A549 (cell line): Measurements from ENCODE around the gene DMAP1. TPM values are rescaled to one million over a fixed set of nuclear protein-coding genes. Genes with fewer than 3 reads are reported as not detected.

Experiments
- ATAC-seq, 2 experiments: fragments of 200-7000 bp in 1 of 2; fragments of >200 bp in 1 of 2; cut with Nextera tagmentation in 1 of 2; cut with Tn5 transposase in 1 of 2; 3 replicates each; pipeline versions ENCODE4 v1.8.0 to v1.9.1; 2018 to 2020; ENCODE audit warnings: mild to moderate bottlenecking in 1 of 2, moderate library complexity in 1 of 2
- CTCF ChIA-PET: fragments of 300-600 bp; sonication (Branson Sonifier 250); formaldehyde crosslinking; extraction: SDS; loops from one replicate; lab custom pipeline; 2021; ENCODE audit warnings: antibody characterized with exemption, inconsistent platforms; lab: Yijun Ruan, JAX
- POLR2A ChIA-PET: fragments of 350-600 bp; formaldehyde crosslinking; extraction: SDS; loops from one replicate; lab custom pipeline; 2021; ENCODE audit warnings: antibody characterized with exemption, inconsistent platforms; lab: Yijun Ruan, JAX
- DNase-seq, 2 experiments: peaks; one replicate each; pipeline versions ENCODE4 v3.0.0 to v3.0.0-alpha.2; 2011 to 2016; ENCODE audit warnings: low read depth in 1 of 2, low spot score in 1 of 2
- FAIRE-seq: peaks from 2 replicates; lab custom pipeline; 2011; peaks lifted over from hg19 to GRCh38; lab: Jason Lieb, UNC
- H3K27ac ChIP-seq, 2 experiments: fragments of >200 bp; sonication (Bioruptor Twin); formaldehyde crosslinking; 3 replicates each; pipeline ENCODE4 v1.5.1; 2016 to 2017
- H3K4me1 ChIP-seq: fragments of >200 bp; sonication (Bioruptor Twin); formaldehyde crosslinking; 3 replicates; pipeline ENCODE4 v1.6.1; 2016
- H3K4me2 ChIP-seq: fragments of >200 bp; sonication (Bioruptor Twin); formaldehyde crosslinking; 3 replicates; pipeline ENCODE4 v1.6.1; 2016
- H3K4me3 ChIP-seq: fragments of >200 bp; sonication (Bioruptor Twin); formaldehyde crosslinking; 3 replicates; pipeline ENCODE4 v1.5.1; 2016
- H3K9me3 ChIP-seq: fragments of >200 bp; sonication (Bioruptor Twin); formaldehyde crosslinking; 3 replicates; pipeline ENCODE4 v1.6.1; 2016
- BHLHE40 ChIP-seq: IDR thresholded peaks from 2 replicates; pipeline ENCODE4 v1.6.1; 2012; ENCODE audit warnings: low read depth, low read length, inconsistent platforms
- CBX8 ChIP-seq: fragments of 200-600 bp; sonication (generic); IDR thresholded peaks from 2 replicates; pipeline ENCODE4 v1.6.1; 2016
- CHD4 ChIP-seq: fragments of 200-600 bp; sonication (generic); IDR thresholded peaks from 2 replicates; pipeline ENCODE4 v1.6.1; 2016; ENCODE audit warnings: antibody characterized with exemption, mild to moderate bottlenecking, borderline replicate concordance
- EHMT2 ChIP-seq: fragments of 200-600 bp; sonication (generic); IDR thresholded peaks from 2 replicates; pipeline ENCODE4 v1.6.1; 2016; ENCODE audit warnings: antibody characterized with exemption, low read depth, mild to moderate bottlenecking, moderate library complexity
- ESRRA ChIP-seq: fragments of 150-350 bp; IDR thresholded peaks from 2 replicates; pipeline ENCODE4 v1.6.1; 2014; ENCODE audit warnings: mild to moderate bottlenecking, low read length, borderline replicate concordance
- HEYL ChIP-seq: fragments of 250-450 bp; sonication (Bioruptor Pico); IDR thresholded peaks from 2 replicates; pipeline ENCODE4 v1.8.0; 2021; ENCODE audit warnings: mild to moderate bottlenecking, moderate library complexity
- HOXA7 ChIP-seq: fragments of 250-450 bp; sonication (Bioruptor Pico); IDR thresholded peaks from 2 replicates; pipeline ENCODE4 v1.5.0; 2020; ENCODE audit warnings: mild to moderate bottlenecking, moderate library complexity
- JUN ChIP-seq, 2 experiments: fragments of >200 bp; sonication (Bioruptor Twin); formaldehyde crosslinking; IDR thresholded peaks; 2 replicates in 1 of 2; 3 replicates in 1 of 2; pipeline ENCODE4 v1.6.1; 2016 to 2017
- KDM1A ChIP-seq: fragments of 200-600 bp; sonication (generic); IDR thresholded peaks from 2 replicates; pipeline ENCODE4 v1.6.1; 2016; ENCODE audit warnings: low read depth, mild to moderate bottlenecking
- MAFK ChIP-seq: fragments of 450-650 bp; IDR thresholded peaks from 2 replicates; pipeline ENCODE4 v1.6.1; 2014; ENCODE audit not compliant: partially characterized antibody
- NR3C1 ChIP-seq: fragments of >200 bp; sonication (Bioruptor Twin); formaldehyde crosslinking; IDR thresholded peaks from 3 replicates; pipeline ENCODE4 v1.6.1; 2017
- PHF8 ChIP-seq: fragments of 200-600 bp; sonication (generic); IDR thresholded peaks from 2 replicates; pipeline ENCODE4 v1.6.1; 2016; ENCODE audit warnings: low read depth, mild to moderate bottlenecking, antibody characterized with exemption, moderate library complexity, borderline replicate concordance
- POLR2A ChIP-seq: IDR thresholded peaks from 2 replicates; pipeline ENCODE4 v1.6.1; 2012; ENCODE audit warnings: mild to moderate bottlenecking, low read length
- RAD21 ChIP-seq, 2 experiments: fragments of >200 bp in 1 of 2; sonication (Bioruptor Twin) in 1 of 2; formaldehyde crosslinking in 1 of 2; IDR thresholded peaks in 1 of 2; conservative IDR thresholded peaks in 1 of 2; 2 replicates in 1 of 2; 3 replicates in 1 of 2; pipeline ENCODE4 v1.6.1; 2012 to 2018; ENCODE audit warnings: inconsistent platforms in 1 of 2
- RARB ChIP-seq: fragments of 250-450 bp; sonication (Bioruptor Pico); IDR thresholded peaks from 2 replicates; pipeline ENCODE4 v1.8.0; 2021; ENCODE audit warnings: mild to moderate bottlenecking, moderate library complexity
- RCOR1 ChIP-seq: fragments of 150-350 bp; IDR thresholded peaks from 2 replicates; pipeline ENCODE4 v1.6.1; 2014; ENCODE audit warnings: antibody characterized with exemption, low read length, low read depth
- RFX5 ChIP-seq: fragments of 450-650 bp; IDR thresholded peaks from 2 replicates; pipeline ENCODE4 v1.7.1; 2014; ENCODE audit warnings: antibody characterized with exemption, mild to moderate bottlenecking, moderate library complexity
- RNF2 ChIP-seq: fragments of 200-600 bp; sonication (generic); IDR thresholded peaks from 2 replicates; pipeline ENCODE4 v1.6.1; 2016; ENCODE audit warnings: low read depth, mild to moderate bottlenecking, antibody characterized with exemption, moderate library complexity, borderline replicate concordance
- TFCP2L1 ChIP-seq: fragments of 250-450 bp; sonication (Bioruptor Pico); IDR thresholded peaks from 2 replicates; pipeline ENCODE4 v1.5.0; 2021; ENCODE audit warnings: mild to moderate bottlenecking
- ZC3H11A ChIP-seq: fragments of 450-650 bp; IDR thresholded peaks from 2 replicates; pipeline ENCODE4 v1.6.1; 2014; ENCODE audit warnings: antibody characterized with exemption, mild to moderate bottlenecking
- WGBS: methylation state at CpG from one replicate; pipeline ENCODE4 v1.1.6; 2017; ENCODE audit errors: missing lambda C conversion rate; 5-methylcytosine and 5-hydroxymethylcytosine counted together
- polyA plus RNA-seq, 4 experiments: library from polyadenylated mRNA; depleted of rRNA in 3 of 4; stranded (reverse); fragments of >200 nt; fragmentation: RNase III in 1 of 4; extraction: RNeasy Plus Mini Kit Qiagen cat#74134 plus additional on column Dnase treatment in 1 of 4; gene quantifications; 2 replicates in 3 of 4; 3 replicates in 1 of 4; pipeline ENCODE4 v1.2.3, GENCODE V29; 2011 to 2017
- TF ChIP-seq, protein P1 (sequence below): fragments of 250-450 bp; sonication (Bioruptor Pico); IDR thresholded peaks from 2 replicates; pipeline ENCODE4 v1.5.0; 2021; ENCODE audit warnings: mild to moderate bottlenecking, moderate library complexity, borderline replicate concordance
- TF ChIP-seq, protein P2 (sequence below): fragments of 250-450 bp; sonication (Bioruptor Pico); IDR thresholded peaks from 2 replicates; pipeline ENCODE4 v1.5.0; 2020; ENCODE audit warnings: low read depth, mild to moderate bottlenecking, moderate library complexity
- TF ChIP-seq, protein P3 (sequence below): IDR thresholded peaks from 2 replicates; pipeline ENCODE4 v1.6.1; 2012
- TF ChIP-seq, protein P4 (sequence below): fragments of >200 bp; sonication (Bioruptor Twin); formaldehyde crosslinking; IDR thresholded peaks from 3 replicates; pipeline ENCODE4 v1.6.1; 2016

DMAP1 gene
- polyA plus RNA-seq, 2 of the 4 experiments (the other 2 are of a cell fraction), result 26.3 to 28.2 TPM

DNA sequence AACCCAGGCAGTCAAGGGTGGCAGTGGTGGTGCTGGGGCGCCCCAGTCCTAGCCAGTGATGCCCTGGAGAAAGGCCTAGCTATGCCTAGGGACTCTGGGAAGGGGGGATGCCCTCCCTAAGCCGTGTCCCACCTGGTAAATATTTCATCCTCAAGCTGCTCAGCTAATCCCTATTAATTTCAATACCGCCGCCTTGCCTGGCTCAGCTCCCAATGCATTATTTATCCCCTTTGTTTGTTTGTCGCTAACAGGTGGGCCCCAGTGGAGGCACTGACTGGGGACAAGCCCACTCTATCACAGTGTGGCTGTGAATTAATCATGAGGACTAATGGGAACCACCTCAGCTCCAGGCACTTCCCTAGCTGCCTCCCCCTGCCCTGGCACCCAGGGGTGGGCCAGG lies 22.5 kb downstream of the DMAP1 start:
- WGBS, result 88% methylated on average over 5 of the region's 5 CpGs
- ChIA-PET CTCF (interaction anchor here (1.7 to 2.6 kb wide), 4 partner anchors 11 to 79 kb away, joined by 3 to 11 read pairs (median 6); no protein-coding TSS in a partner anchor), POLR2A (no interaction called here)
- ATAC-seq, result no peak
- no peak for DNase-seq
- no peak for FAIRE-seq
- Histone ChIP-seq H3K9me3 (no peaks in the 10 kb centered on the region), H3K27ac (no peak overlapping the region), H3K4me1 (no peaks in the 10 kb centered on the region), H3K4me2 (no peak overlapping the region), H3K4me3 (no peak overlapping the region)
- TF ChIP-seq PHF8 (no peak), EHMT2 (no peak), NR3C1 (no peak)
- TF ChIP-seq, protein P1, sequence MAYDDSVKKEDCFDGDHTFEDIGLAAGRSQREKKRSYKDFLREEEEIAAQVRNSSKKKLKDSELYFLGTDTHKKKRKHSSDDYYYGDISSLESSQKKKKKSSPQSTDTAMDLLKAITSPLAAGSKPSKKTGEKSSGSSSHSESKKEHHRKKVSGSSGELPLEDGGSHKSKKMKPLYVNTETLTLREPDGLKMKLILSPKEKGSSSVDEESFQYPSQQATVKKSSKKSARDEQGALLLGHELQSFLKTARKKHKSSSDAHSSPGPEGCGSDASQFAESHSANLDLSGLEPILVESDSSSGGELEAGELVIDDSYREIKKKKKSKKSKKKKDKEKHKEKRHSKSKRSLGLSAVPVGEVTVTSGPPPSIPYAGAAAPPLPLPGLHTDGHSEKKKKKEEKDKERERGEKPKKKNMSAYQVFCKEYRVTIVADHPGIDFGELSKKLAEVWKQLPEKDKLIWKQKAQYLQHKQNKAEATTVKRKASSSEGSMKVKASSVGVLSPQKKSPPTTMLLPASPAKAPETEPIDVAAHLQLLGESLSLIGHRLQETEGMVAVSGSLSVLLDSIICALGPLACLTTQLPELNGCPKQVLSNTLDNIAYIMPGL (CRISPR knock-in tag), result no peak

DNA sequence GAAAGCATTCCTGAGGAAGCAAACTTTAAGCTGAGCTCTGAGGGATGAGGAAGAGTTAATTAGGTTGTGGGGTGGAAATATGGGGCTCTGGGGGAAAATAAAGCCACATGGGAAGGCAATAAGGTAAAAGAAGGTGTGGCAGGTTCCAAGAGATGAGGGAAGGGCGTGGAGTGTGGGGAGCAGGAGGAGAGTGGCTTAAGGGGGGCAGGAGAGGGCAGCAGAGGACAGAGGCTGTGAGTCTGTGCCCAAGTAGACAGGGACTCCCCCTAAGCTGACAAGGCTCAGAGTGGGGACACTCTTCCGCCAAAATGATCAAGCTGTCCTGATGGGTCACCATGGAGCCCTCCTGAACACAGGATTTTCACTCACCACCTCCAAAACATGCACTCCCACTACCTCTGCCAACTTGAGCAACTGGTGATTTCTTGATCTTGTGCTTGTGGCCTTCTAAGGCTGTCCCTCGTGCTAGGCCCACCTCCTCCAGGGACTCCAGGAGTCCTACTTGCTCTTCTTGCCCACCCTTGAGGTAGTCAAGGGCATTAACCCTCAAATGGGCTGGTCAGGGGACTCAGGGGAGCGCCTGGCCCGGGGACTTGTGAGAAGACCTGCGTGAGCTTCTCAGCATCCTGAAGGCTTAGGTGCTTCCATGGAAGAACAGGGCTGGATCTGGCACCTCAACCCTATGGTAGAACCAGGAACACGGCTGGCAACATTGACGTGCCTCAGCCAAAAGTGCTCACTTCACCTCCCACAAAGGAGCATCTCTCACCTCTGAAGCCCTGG lies 23.4 kb downstream of the DMAP1 start:
- Histone ChIP-seq H3K27ac (no peak overlapping the region), H3K9me3 (no peaks in the 10 kb centered on the region), H3K4me3 (no peak overlapping the region), H3K4me2 (no peak overlapping the region), H3K4me1 (no peaks in the 10 kb centered on the region)
- no peak for FAIRE-seq
- POLR2A ChIA-PET, result no interaction called here
- WGBS, result 77% methylated on average over 7 of the region's 8 CpGs
- TF ChIP-seq POLR2A (no peak), RCOR1 (no peak), MAFK (no peak), TFCP2L1 (CRISPR knock-in tag) (no peak), NR3C1 (no peak), HEYL (CRISPR knock-in tag) (no peak), KDM1A (no peak), PHF8 (no peak), JUN (IDR thresholded peaks at IDR 0.05) (no peak), HOXA7 (CRISPR knock-in tag) (no peak), ZC3H11A (no peak), CBX8 (no peak)
- TF ChIP-seq, protein P2, sequence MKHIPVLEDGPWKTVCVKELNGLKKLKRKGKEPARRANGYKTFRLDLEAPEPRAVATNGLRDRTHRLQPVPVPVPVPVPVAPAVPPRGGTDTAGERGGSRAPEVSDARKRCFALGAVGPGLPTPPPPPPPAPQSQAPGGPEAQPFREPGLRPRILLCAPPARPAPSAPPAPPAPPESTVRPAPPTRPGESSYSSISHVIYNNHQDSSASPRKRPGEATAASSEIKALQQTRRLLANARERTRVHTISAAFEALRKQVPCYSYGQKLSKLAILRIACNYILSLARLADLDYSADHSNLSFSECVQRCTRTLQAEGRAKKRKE (CRISPR knock-in tag), result no peak
- ATAC-seq, result no peak
- CTCF ChIA-PET, result interaction anchor here (0.7 to 1.7 kb wide), 3 partner anchors 10 to 79 kb away, joined by 3 to 4 read pairs (median 3); no protein-coding TSS in a partner anchor
- DNase-seq, result no peak

DNA sequence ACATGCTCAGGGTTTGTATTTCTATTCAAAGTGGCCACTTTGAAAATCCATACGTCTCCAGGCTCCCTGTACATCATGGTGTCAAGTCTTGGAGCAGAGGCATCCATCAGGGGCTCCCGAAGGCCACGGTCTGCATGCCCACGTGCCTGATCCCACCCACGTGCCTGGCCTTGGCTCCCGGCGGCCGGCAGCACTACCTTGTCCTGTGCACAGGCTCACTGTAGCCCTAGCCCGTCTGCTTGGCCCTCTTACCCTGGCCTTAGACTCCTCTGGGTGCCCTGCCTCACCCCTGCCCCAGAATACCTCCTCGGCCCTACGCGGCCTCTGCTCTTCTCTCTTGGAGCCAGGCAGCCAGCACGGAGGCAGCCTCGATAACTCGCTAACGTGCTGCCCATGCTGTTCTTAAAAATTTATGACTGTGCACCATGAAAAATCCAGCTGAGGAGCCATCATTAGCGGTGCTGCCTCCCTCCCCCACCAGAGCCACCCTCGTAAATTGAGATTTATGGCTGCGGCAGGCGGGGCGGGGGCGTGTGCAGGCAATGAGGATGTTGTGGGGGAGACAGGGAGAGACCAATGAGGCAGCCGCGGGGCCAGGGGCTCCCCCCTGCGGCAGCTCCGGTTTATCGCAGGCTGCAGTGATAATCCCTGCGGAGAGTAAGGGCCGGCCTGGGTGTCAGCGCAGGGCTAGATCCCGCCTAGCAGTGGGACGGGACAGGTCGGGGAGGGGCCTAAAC lies 24.6 kb downstream of the DMAP1 start:
- ATAC-seq (peak in 1 of 2 experiments; percentile 83; a peak in 3 of 6 replicates), DNase-seq (no peak), FAIRE-seq (no peak)
- Histone ChIP-seq H3K27ac (no peak overlapping the region), H3K9me3 (no peaks in the 10 kb centered on the region)
- CTCF ChIA-PET, result interaction anchor here (1.0 to 1.6 kb wide), 3 partner anchors 10 to 76 kb away, joined by 3 to 5 read pairs (median 4); no protein-coding TSS in a partner anchor
- TF ChIP-seq RARB (CRISPR knock-in tag), result no peak
- TF ChIP-seq RAD21 (conservative IDR thresholded peaks at IDR 0.05 in 1 of 2, IDR thresholded peaks at IDR 0.05 in 1 of 2), result no peak
- TF ChIP-seq BHLHE40, result no peak
- TF ChIP-seq ESRRA, result no peak
- TF ChIP-seq, protein P3, sequence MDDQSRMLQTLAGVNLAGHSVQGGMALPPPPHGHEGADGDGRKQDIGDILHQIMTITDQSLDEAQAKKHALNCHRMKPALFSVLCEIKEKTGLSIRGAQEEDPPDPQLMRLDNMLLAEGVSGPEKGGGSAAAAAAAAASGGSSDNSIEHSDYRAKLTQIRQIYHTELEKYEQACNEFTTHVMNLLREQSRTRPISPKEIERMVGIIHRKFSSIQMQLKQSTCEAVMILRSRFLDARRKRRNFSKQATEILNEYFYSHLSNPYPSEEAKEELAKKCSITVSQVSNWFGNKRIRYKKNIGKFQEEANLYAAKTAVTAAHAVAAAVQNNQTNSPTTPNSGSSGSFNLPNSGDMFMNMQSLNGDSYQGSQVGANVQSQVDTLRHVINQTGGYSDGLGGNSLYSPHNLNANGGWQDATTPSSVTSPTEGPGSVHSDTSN, result no peak
- no peak for TF ChIP-seq CHD4
- no peak for TF ChIP-seq RFX5
- TF ChIP-seq HEYL (CRISPR knock-in tag), result no peak
- no peak for TF ChIP-seq PHF8
- no peak for TF ChIP-seq POLR2A
- TF ChIP-seq RNF2, result no peak
- TF ChIP-seq, protein P4, sequence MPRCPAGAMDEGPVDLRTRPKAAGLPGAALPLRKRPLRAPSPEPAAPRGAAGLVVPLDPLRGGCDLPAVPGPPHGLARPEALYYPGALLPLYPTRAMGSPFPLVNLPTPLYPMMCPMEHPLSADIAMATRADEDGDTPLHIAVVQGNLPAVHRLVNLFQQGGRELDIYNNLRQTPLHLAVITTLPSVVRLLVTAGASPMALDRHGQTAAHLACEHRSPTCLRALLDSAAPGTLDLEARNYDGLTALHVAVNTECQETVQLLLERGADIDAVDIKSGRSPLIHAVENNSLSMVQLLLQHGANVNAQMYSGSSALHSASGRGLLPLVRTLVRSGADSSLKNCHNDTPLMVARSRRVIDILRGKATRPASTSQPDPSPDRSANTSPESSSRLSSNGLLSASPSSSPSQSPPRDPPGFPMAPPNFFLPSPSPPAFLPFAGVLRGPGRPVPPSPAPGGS, result no peak
- TF ChIP-seq KDM1A, result no peak
- TF ChIP-seq, all 56 proteins: peak for 0
- H3K4me1 ChIP-seq, result no peaks in the 10 kb centered on the region
- H3K4me2 ChIP-seq, result no peak overlapping the region
- 80% methylated on average over 19 of the region's 33 CpGs for WGBS
- H3K4me3 ChIP-seq, result no peak overlapping the region
- POLR2A ChIA-PET, result no interaction called here
